Activated T-cell treated with anti-CD3 and anti-CD28 coated beads, Interleukin-2, amount 50 U/mL, for 4 hours (primary cell): ENCODE results near the gene RIC3. TPM values are rescaled to one million over a fixed set of nuclear protein-coding genes. Genes with fewer than 3 reads are reported as not detected.
"Not testable (repeated sequence)": the region's sequence is repeated elsewhere in the genome, so short reads cannot be mapped to it uniquely, and the experiment has no call there.

ENCODE experiments used
- ATAC-seq, 2 donors: fragments of 200-7000 bp; cut with Tn5 transposase; one replicate each; pipeline ENCODE4 v1.10.0; 2021
- DNase-seq: peaks from one replicate; pipeline ENCODE4 v3.0.0-alpha.2; 2020
- H3K27me3 Mint-ChIP-seq: one replicate; pipeline ENCODE4 v1.8.0; 2021; ENCODE audit warnings: low read depth, mixed read lengths
- H3K36me3 Mint-ChIP-seq: one replicate; pipeline ENCODE4 v1.8.0; 2022; ENCODE audit warnings: mixed read lengths; ENCODE audit not compliant: insufficient read depth
- H3K4me1 Mint-ChIP-seq: one replicate; pipeline ENCODE4 v1.8.0; 2021; ENCODE audit warnings: low read depth, mixed read lengths
- H3K4me3 Mint-ChIP-seq: one replicate; pipeline ENCODE4 v1.8.0; 2021; ENCODE audit warnings: mild to moderate bottlenecking, moderate library complexity, mixed read lengths
- H3K9me3 Mint-ChIP-seq: one replicate; pipeline ENCODE4 v1.8.0; 2021; ENCODE audit warnings: mixed read lengths
- total RNA-seq, 3 donors: library from RNA; stranded (reverse); gene quantifications; one replicate each; pipeline ENCODE4 v1.2.1, GENCODE V29; 2021

RIC3 gene
- total RNA-seq, 3 donors from 2014 or later: 14.5 to 16.6 (median 15.2) TPM

DNA sequence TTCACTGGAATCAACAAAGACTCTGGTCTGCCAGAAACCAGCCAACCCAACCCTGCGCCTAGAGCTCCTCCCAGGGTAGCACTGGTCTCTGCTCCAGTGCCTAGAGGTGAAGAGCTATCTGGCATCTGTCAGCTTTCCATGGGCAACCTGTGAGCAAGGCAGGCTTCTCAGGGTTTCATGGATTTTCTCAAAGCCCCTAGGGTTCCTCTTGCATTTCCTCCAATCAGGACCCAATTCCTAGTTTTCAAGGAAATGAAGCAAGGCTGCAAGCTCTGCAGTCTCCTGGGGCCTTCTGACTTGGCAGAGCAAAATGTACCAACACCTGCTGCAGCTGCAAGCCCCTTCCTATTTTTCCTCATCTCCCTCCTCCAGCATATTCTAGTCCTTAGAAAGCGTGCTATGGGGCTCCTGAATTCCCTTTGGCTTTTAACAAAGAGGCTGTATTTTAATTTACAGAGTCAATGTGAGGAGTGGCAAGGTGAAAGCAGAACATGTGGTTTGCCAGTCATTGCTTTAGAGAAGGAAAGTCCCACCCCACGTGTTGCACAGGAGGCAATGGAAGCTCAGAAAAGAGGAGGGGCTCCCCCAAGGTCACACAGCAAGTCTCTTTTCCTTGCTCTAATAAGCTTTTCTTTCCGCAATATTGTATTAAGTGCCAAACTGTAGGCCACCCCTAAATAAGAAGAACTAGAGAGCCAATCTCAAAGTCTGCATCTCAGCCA, 33.0 kb upstream of the RIC3 start:
- ATAC-seq: no peak
- Mint-ChIP-seq H3K4me1 (peaks cover under 1% of the 10 kb centered on the region), H3K4me3 (no peak overlapping the region), H3K9me3 (no peaks in the 10 kb centered on the region), H3K27me3 (peaks cover 29% of the 10 kb centered on the region), H3K36me3 (no peaks in the 10 kb centered on the region)
- DNase-seq: no peak

DNA sequence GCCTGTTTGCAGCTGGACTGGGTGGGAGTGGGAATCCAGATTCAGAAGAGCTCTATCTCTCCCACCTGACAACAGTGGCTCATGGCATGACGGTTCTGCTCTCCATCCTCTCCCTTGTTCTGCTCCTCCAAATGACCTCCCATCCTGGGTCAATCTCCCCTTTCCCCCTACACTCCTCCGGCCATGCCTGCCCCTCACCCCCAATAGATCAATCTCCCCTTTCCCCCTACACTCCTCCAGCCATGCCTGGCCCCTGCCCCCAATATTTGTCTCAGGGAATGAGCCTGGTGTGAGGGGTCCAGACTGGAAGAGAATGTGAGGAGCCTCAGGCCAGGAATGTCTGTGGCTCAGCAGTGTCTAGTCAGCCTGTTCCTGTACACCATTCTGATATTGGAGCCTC, 30.9 kb upstream of the RIC3 start:
- DNase-seq (no peak), ATAC-seq (no peak)
- Mint-ChIP-seq H3K36me3 (no peaks in the 10 kb centered on the region), H3K4me3 (no peak overlapping the region), H3K27me3 (peaks cover 33% of the 10 kb centered on the region), H3K4me1 (no peaks in the 10 kb centered on the region), H3K9me3 (no peaks in the 10 kb centered on the region)

DNA sequence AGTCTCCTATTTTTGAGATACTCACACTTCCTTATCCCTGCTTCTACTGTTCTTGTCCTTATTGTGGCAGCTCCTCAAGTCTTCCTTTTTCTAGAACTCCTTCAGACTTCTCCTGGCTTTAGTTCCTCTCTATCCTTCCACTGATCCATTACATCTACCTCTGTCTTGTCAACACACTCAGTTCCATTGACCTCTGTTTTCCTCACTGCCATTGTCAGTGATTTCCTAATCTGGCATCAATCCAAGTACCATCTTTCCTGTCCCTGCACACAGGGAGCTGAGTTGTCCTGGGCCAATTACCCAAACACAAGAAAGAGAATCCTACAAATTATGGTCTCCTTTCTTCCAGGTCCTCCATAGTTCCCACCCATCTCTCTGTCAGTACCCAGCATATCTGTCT, 27.9 kb upstream of the RIC3 start:
- H3K9me3 Mint-ChIP-seq: no peaks in the 10 kb centered on the region
- peaks cover 35% of the 10 kb centered on the region for H3K27me3 Mint-ChIP-seq
- H3K36me3 Mint-ChIP-seq: no peaks in the 10 kb centered on the region
- DNase-seq: no peak
- H3K4me1 Mint-ChIP-seq: no peaks in the 10 kb centered on the region
- H3K4me3 Mint-ChIP-seq: no peak overlapping the region
- no peak for ATAC-seq

DNA sequence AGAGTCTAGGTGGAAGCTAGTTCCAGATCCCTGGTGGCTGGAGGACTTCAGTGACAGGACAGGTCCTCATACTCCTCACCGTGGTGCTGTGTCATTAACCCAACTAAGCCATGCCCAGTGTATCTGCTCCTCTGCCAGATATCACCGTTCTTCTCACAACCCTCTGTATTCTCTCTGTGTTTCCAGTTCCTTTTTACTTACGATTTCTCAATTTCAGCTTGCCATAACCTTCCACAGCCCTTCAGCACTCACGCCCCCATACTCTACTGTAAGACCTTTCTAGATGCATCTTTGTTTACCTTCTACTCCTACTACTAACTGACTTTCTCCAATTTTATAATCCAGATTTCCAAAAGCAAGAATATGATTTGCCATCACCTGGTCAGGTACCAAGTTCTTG, 26.1 kb upstream of the RIC3 start:
- DNase-seq (no peak), ATAC-seq (no peak)
- Mint-ChIP-seq H3K36me3 (no peaks in the 10 kb centered on the region), H3K4me3 (no peak overlapping the region), H3K4me1 (no peaks in the 10 kb centered on the region), H3K27me3 (peaks cover 39% of the 10 kb centered on the region), H3K9me3 (no peaks in the 10 kb centered on the region)

DNA sequence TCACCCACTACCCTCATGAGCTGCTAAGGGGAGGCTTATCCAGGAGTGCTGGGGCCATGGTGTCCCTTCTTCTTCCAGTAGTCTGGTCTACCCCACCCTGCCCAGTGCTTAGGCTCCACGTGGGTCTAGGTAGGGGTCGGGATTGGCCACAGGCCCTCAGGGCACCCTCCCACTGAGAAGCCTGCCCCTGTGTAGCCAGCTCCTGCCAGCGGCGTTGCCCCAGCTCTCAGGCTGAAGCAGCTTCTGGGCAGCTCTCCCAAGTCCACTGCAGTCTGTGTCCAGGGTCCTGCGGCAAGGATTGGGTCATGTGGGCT, 24.0 kb upstream of the RIC3 start:
- Mint-ChIP-seq H3K4me3 (no peak overlapping the region), H3K36me3 (no peaks in the 10 kb centered on the region), H3K9me3 (no peaks in the 10 kb centered on the region), H3K27me3 (peaks cover 33% of the 10 kb centered on the region), H3K4me1 (no peaks in the 10 kb centered on the region)
- peak in 1 of 2 donors; percentile 11 for ATAC-seq
- DNase-seq: no peak

DNA sequence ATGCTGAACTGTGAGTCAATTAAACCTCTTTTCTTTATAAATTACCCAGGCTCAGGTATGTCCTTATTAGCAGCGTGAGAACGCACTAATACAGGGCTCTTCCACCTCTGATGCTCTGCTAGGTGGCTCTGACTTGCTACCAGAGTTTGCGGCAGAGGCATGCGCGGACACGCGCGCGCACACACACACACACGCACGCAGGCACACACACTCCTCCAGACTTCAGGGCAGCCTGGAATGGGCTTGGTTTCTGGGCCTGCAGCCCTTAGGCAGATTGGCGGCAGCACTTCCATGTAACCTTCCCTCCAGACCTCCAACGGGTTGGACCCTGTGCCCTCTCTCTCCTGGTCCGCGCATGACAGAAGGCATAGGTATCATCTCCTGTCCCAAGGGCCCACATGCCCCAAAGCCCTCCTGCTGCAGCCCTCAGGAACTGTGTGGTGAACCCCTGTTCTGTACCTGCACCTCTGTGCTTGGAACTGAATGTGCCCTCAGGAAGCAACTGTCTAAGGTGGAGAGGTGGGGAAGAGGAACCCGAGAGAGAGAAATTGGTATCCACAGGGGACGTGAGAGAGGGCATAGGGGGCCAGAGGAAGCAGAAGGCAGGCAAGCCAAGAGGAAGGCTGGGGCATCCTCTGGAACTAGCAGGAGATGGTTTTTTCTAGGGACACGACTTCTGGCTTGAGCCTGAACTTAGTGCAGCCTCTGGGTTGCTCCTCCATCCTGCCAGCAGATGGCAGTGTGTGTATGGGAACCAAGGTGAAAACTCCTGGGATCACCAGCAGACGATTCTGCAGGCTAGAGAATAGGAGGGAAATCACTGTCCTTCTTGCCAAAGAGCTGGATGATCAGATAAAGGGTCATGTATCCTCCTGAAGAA, 23.4 kb upstream of the RIC3 start:
- no peaks in the 10 kb centered on the region for H3K36me3 Mint-ChIP-seq
- peak; percentile 52 to 73 for ATAC-seq

DNA sequence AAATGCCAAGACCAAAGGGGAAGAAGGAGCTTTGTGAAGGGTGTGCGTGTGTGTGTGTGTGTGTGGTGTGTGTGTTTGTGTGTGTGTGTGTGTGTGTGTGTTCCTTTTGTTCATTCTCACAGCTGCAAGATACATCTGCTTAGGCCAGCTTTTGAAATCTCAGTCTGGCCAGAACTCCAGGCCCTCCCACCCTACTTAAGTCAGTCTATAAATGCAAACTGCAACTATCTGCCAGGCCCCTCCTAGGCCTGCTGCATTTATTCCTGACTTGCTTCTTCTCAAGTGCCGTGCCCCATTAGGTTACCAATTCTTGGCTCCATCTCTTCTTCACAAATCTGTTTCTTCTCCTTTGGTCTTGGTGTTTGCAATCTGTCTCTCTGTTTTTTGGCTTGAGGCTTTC, 21.6 kb upstream of the RIC3 start:
- no peaks in the 10 kb centered on the region for H3K9me3 Mint-ChIP-seq
- H3K27me3 Mint-ChIP-seq: peaks cover 32% of the 10 kb centered on the region
- no peaks in the 10 kb centered on the region for H3K36me3 Mint-ChIP-seq
- DNase-seq (no peak), ATAC-seq (no peak)
- H3K4me1 Mint-ChIP-seq: no peaks in the 10 kb centered on the region
- H3K4me3 Mint-ChIP-seq: no peak overlapping the region

More for the DNA sequence above, 23.4 kb upstream of the RIC3 start:
- DNase-seq: peak; percentile 26
- Mint-ChIP-seq H3K9me3 (no peaks in the 10 kb centered on the region), H3K4me1 (no peaks in the 10 kb centered on the region), H3K27me3 (peaks cover 33% of the 10 kb centered on the region), H3K4me3 (no peak overlapping the region)

DNA sequence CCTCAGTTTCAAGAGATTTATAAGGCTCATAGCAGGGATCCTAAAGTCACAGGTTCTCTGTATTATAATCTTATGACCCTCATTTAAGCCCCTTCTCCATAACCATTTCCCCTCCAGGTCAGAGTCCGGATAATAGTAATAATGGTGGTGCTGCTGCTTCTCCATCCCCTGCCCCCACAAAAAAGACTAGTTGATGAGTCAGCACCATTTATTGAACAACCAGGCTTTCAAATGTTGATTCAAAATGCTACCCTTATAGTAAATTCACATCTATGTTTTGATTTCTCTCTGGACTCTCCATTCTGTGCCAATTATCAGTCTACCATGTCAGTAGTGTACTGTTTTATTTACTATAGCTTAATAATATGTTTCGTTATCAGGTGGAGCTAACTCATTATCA, 17.6 kb upstream of the RIC3 start:
- H3K36me3 Mint-ChIP-seq: no peaks in the 10 kb centered on the region
- H3K9me3 Mint-ChIP-seq: no peaks in the 10 kb centered on the region
- DNase-seq (no peak), ATAC-seq (no peak)
- no peak overlapping the region for H3K4me3 Mint-ChIP-seq
- peaks cover 21% of the 10 kb centered on the region for H3K27me3 Mint-ChIP-seq
- no peaks in the 10 kb centered on the region for H3K4me1 Mint-ChIP-seq

DNA sequence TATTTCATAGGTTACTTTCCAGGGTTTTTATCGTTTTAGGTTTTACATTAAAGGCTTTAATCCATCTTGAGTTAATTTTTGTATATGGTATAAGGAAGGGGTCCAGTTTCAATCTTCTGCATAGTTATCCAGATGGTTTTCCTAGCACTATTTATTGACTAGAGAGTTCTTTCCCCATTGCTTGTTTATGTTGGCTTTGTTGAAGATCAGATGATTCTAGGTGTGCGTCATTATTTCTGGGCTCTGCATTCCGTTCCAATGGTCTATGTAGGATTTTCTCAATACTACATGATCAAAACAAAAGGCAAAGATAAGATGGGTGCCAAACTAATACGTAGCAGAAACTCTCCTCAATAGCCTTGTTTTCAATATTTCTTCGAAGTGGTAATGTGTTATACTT, 14.3 kb upstream of the RIC3 start:
- Mint-ChIP-seq H3K4me1 (no peaks in the 10 kb centered on the region), H3K9me3 (no peaks in the 10 kb centered on the region), H3K27me3 (peaks cover 15% of the 10 kb centered on the region), H3K4me3 (no peak overlapping the region), H3K36me3 (no peaks in the 10 kb centered on the region)
- DNase-seq (no peak), ATAC-seq (no peak)

DNA sequence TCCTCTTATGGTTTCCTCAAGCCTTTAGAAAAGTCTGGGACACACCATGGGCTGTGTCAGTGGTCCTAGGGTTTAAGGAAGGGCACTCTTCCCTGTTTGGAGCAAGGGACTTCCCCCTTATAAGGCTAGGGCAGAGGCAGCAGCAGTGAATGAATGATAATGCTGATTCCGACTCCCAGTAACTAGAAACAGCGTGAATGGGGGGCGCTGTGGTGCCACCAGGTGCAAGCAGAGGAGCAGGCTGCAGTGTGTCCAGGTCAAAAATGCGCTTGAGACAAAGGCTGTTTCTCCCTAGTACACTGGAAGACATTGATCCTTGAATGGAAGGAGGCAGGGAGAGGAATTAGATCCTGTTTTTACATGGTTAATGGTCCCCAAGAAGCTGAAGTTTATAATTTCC, 11.6 kb upstream of the RIC3 start:
- H3K27me3 Mint-ChIP-seq: peaks cover 11% of the 10 kb centered on the region
- no peak overlapping the region for H3K4me3 Mint-ChIP-seq
- H3K4me1 Mint-ChIP-seq: no peaks in the 10 kb centered on the region
- no peak for ATAC-seq
- no peaks in the 10 kb centered on the region for H3K9me3 Mint-ChIP-seq
- no peaks in the 10 kb centered on the region for H3K36me3 Mint-ChIP-seq
- DNase-seq: no peak

DNA sequence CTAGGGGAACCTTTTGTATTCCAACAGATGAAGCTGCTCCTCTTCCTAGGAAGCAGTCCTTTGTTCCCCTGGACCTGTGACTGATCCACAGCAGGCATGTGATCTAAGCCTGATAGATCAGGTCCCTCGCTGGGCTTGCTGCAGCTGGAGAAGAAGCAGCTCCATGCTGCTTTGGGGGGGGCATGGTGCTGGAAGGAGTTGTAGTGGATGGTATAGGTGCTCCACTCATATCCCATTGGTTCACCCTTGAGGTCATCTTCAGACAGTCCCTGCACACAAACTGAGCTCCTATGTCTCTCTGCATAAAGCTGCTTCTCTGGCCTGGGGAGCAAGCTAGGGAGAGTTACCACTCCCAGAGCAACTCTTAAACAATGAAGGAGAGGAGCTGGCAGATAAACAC, 9.5 kb upstream of the RIC3 start:
- Mint-ChIP-seq H3K4me3 (no peak overlapping the region), H3K36me3 (no peaks in the 10 kb centered on the region), H3K9me3 (no peaks in the 10 kb centered on the region), H3K27me3 (peaks cover 15% of the 10 kb centered on the region), H3K4me1 (no peaks in the 10 kb centered on the region)
- DNase-seq: no peak
- no peak for ATAC-seq

DNA sequence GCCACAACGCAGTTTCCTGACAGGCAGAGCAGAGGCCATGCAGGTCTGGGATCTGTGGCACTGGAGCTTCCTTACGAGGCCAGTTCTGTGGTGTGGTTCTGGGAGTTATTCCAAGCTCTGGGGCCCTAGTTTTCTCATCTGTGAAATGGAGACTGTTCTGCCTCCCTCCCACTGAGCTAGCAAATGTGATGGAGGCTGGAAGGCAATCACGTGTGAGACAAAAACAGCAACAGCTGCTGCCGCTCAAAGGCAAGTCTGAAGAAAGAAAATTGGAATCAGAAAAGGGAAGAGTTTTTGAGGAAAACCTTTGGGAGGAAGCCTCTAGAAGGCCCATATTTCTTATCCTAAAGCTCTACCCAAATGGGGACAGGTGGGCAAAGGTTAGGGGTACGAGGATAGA, 8.3 kb upstream of the RIC3 start:
- no peaks in the 10 kb centered on the region for H3K4me1 Mint-ChIP-seq
- no peaks in the 10 kb centered on the region for H3K36me3 Mint-ChIP-seq
- no peak for DNase-seq
- H3K4me3 Mint-ChIP-seq: no peak overlapping the region
- no peaks in the 10 kb centered on the region for H3K9me3 Mint-ChIP-seq
- no peak for ATAC-seq
- peaks cover 14% of the 10 kb centered on the region for H3K27me3 Mint-ChIP-seq

DNA sequence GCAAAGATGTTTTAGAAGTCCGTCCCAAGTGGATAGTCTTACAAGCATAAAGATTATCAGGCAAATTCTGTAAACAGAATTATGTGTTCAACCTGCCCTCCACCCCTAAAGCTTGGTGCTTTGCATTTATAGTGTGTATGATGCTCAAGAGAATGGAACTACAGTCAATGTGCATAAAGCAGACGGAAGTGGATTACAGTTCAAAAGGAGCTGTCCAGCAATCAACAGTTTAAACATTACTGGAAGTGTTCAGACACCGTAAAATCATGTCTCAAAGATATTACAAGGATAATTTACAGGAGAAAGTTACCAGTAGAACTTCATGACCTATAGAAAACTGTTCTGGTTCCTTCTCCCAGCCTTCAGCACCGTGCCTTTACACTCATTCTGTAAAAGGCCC, 1.0 kb downstream of the RIC3 start:
- H3K4me1 Mint-ChIP-seq: peaks cover 36% of the 10 kb centered on the region
- DNase-seq (no peak), ATAC-seq (no peak)
- peak overlapping the region; percentile 90 for H3K4me3 Mint-ChIP-seq
- H3K27me3 Mint-ChIP-seq: peaks cover 27% of the 10 kb centered on the region
- no peaks in the 10 kb centered on the region for H3K9me3 Mint-ChIP-seq
- peaks cover 6% of the 10 kb centered on the region for H3K36me3 Mint-ChIP-seq

DNA sequence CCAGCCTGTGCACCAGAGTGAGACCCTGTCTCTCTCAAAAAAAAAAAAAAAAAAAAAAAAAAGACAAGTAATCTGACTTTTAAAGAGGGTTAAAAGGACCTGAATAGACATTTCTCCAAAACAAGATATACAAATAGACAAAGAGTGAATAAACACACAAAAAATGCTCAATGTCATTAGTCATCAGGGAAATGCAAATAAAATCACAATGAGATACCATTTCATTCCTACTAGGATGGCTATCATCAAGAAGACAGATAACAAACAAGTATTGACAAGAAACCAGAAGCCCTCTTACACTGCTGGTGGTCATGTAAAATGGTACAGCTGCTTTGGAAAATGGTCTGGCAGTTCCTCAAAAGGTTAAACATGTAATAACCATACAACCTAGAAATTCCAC, 4.1 kb downstream of the RIC3 start:
- ATAC-seq: no peak
- H3K36me3 Mint-ChIP-seq: peaks cover 6% of the 10 kb centered on the region
- H3K9me3 Mint-ChIP-seq: no peaks in the 10 kb centered on the region
- DNase-seq: no peak
- H3K4me1 Mint-ChIP-seq: peaks cover 38% of the 10 kb centered on the region
- H3K4me3 Mint-ChIP-seq: no peak overlapping the region
- peaks cover 21% of the 10 kb centered on the region for H3K27me3 Mint-ChIP-seq

DNA sequence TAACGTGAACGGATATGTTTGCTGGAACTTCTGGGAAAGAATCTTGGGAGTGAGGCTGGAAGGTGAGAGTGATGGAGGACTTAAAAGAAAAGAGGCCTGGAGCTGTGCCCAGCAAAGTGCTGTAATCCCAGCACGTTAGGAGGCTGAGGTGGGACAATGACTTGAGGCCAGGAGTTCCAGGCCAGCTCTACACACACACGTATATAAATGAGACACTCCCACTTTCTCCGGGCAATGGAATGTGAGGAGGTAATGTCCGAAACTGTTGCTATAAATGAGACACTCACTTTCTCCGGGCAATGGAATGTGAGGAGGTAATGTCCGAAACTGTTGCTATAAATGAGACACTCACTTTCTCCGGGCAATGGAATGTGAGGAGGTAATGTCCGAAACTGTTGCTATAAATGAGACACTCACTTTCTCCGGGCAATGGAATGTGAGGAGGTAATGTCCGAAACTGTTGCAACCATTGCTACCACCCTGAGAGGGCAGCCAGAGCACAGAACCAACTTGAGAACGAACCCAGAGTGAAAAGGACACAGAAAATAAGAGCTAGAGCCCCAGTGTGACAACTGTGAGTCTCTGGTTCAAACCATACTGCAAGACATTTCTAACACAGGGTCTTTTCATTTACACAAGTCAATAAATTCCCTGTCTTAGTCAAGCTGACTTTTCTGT, 7.1 kb downstream of the RIC3 start:
- H3K9me3 Mint-ChIP-seq, H3K27me3 Mint-ChIP-seq, ATAC-seq, H3K4me3 Mint-ChIP-seq, DNase-seq: not testable (repeated sequence)
- Mint-ChIP-seq H3K4me1 (peaks cover 22% of the 10 kb centered on the region), H3K36me3 (peaks cover 11% of the 10 kb centered on the region)
